HG02943 (cell line): ENCODE results near the gene TRPM4.
"Not testable (repeated sequence)": the region's sequence is repeated elsewhere in the genome, so short reads cannot be mapped to it uniquely, and the experiment has no call there.

Experiments
- ATAC-seq: cut with Tn5 transposase; IDR thresholded peaks from one replicate; pipeline ENCODE4 v1.9.1; 2021; ENCODE audit warnings: mild to moderate bottlenecking, low read depth, moderate library complexity; ENCODE audit not compliant: unreplicated experiment

The TRPM4 gene

DNA sequence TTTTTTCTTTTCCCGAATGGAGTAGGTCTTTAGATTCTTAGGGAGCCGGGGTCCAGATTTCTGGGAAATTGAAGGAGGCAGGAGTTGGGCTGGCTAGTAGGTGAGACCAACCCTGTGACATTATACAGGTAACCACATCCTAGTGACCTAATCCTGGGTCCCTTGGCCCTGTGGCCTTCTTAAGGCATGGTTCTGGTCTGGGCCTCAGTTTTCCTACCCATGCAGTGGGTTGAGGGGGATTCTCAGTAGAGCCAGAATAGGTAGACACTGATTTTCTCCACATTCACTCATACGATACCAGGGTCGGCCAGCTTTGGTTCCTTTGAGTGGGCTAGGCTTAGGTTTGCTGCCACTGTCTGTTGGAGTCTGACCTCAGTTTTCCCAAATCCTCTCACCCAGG lies 31.0 kb upstream of the TRPM4 start:
- no peak for ATAC-seq

GRCh38 chr19:49127225-49127624 lies 30.4 kb upstream of the TRPM4 start:
- not testable (repeated sequence) for ATAC-seq

GRCh38 chr19:49127674-49128544 lies 29.7 kb upstream of the TRPM4 start:
- peak; percentile 94 for ATAC-seq

GRCh38 chr19:49128545-49129237 lies 28.9 kb upstream of the TRPM4 start:
- ATAC-seq = no peak

GRCh38 chr19:49129238-49129583 lies 28.4 kb upstream of the TRPM4 start:
- ATAC-seq = no peak

DNA sequence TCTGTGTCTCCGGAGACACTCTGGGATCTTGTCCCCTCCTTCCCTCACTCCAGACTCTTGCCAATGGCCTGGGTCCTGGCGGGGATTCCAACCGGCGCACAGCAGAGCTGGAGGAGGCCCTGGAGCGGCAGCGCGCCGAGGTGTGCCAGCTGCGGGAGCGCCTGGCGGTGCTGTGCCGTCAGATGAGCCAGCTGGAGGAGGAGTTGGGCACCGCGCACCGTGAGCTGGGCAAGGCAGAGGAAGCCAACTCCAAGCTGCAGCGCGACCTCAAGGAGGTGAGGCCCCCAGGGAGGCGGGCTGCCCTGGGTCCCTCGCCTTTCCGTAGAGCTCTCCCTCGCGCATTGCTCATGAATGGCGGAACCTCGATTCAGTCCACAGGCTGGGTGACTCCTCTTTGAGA lies 27.3 kb upstream of the TRPM4 start:
- no peak for ATAC-seq

GRCh38 chr19:49132974-49133609 lies 24.5 kb upstream of the TRPM4 start:
- ATAC-seq = no peak

GRCh38 chr19:49133621-49134454 lies 23.8 kb upstream of the TRPM4 start:
- ATAC-seq = no peak

DNA sequence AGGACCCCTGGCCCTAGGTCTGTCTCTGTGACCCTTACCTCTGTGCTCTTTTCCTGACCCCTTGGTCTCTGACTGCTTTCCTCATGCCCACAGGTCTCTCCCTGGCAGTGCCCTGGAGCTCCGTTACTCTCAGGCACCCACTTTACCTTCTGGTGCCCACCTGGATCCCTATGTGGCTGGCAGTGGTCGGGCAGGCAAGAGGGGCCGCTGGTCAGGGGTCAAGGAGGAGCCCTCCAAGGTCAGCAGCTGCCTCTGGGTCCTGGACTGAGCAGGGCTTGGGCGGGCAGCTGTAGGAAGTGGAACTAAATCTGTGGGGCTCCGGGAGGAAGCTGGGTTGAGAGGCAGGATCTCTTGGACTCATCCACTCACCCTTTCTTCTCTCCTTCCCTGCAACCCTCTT lies 21.9 kb upstream of the TRPM4 start:
- ATAC-seq = no peak

DNA sequence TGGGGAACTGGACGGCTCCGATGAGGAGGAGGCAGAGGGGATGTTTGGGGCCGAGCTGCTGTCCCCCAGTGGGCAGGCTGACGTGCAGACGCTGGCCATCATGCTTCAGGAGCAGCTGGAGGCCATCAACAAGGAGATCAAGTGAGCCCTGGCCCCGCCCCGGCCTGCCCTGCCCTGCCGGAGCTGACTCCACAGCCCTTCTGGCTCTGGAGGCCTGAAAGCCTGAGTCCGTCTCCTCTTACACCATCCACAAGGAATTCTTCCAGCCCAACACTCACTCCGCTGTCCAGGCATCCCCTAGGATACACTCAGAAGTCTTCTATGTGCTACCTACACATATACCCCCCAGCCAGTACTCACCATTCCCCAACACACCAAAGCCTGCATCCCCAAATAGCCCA lies 20.8 kb upstream of the TRPM4 start:
- no peak for ATAC-seq

DNA sequence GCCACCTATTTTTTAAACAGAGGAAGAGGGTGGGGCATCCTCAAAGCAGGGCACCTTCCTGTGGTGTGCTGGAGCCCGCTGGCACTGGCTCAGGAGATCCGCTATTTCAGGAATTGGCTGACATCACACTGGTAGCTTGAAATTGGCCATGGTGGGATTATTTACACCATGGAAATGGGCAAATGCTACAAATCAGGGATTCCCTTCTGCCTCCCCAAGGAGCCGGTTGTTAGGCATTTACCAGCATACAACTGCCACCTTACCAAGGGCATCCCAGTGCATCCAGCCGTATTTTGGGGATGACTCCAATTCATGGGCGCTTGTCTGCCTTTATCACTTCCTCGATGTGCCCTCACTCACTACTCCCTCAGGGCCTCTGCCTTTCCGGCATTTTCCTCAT lies 16.6 kb upstream of the TRPM4 start:
- ATAC-seq = no peak

DNA sequence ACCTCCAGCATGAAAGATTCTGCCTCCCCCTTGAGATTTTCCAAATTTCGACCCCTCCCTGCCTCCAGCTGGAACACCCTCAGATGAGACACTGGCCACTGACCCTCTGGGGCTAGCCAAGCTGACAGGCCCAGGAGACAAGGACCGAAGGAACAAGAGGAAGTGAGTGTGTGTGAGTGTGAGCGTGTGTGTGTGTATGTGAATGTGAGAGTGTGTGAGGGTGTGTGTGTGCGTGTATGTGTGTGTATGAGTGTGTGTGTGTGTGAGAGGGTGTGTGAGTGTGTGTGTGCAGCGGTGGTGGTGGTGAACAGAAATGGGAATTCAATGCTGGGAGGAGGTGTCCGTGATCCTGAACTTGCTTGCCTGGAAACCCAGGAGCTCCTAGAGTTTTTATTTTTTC lies 16.2 kb upstream of the TRPM4 start:
- ATAC-seq = no peak

DNA sequence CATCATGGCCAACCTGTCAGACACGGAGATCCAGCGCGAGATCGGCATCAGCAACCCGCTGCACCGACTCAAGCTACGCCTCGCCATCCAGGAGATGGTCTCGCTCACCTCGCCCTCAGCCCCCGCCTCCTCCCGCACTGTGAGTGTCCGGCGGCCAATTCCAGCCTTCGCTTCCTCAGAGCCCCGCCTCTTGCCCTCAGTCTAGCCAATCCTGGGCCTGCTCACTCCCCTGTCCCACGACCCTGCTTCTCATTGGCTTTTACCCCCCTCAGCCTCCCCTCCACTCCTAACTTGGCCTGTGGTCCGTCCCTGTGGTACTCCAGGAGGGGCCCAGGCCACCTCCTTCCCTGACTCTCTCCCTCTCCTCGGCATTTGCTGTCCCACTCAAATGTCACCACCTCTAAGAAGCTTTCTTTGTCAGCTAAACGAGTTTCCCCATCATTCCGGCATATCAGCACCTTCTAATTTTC lies 14.7 kb upstream of the TRPM4 start:
- ATAC-seq = peak; percentile 59

- ATAC-seq = no peak
Observed at GRCh38 chr19:49145573-49146407, 11.8 kb upstream of the TRPM4 start.

GRCh38 chr19:49146408-49146770 lies 11.2 kb upstream of the TRPM4 start:
- ATAC-seq = not testable (repeated sequence)

DNA sequence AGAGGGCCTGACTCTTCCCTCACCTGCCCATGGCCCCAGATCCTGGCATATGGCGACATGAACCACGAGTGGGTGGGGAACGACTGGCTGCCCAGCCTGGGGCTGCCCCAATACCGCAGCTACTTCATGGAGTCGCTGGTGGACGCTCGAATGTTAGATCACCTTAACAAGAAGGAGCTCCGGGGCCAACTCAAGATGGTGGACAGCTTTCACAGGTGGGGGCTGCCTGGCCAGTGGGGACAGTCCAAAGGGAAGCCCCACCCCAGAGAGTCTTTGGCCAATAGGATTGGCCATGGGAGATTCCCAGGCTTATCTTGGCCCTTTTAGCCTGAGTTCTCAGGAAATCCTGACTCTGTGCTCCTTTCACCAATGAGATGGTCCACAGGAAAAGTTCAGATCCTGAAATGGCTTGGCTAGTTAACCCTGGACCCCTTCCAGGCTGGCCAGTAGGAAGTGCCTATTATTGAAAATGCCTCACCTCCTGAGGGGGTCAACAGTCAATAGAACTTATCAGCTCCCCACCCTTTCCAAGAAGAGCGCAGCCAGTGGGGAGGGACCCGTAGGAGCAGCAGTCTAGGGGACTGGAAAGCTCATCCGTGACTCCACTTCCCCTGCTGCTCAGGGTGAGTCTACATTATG lies 9.4 kb upstream of the TRPM4 start:
- no peak for ATAC-seq

GRCh38 chr19:49148784-49149651 lies 8.6 kb upstream of the TRPM4 start:
- ATAC-seq = no peak

- no peak for ATAC-seq
Observed at GRCh38 chr19:49149652-49150105, 7.9 kb upstream of the TRPM4 start.
